GM19240 (cell line): ENCODE measurements around the gene DYRK1A.

Experiments
- DNase-seq: peaks from one replicate; pipeline ENCODE4 v3.0.0; 2011; ENCODE audit warnings: low spot score; ENCODE audit not compliant: insufficient read length

The DYRK1A gene

GRCh38 chr21:37384416-37384815 lies 17.8 kb downstream of the DYRK1A start:
- DNase-seq: no peak

GRCh38 chr21:37385179-37385765 lies 18.7 kb downstream of the DYRK1A start:
- no peak for DNase-seq

- DNase-seq: no peak
Observed at GRCh38 chr21:37386151-37386550, 19.6 kb downstream of the DYRK1A start.

DNA sequence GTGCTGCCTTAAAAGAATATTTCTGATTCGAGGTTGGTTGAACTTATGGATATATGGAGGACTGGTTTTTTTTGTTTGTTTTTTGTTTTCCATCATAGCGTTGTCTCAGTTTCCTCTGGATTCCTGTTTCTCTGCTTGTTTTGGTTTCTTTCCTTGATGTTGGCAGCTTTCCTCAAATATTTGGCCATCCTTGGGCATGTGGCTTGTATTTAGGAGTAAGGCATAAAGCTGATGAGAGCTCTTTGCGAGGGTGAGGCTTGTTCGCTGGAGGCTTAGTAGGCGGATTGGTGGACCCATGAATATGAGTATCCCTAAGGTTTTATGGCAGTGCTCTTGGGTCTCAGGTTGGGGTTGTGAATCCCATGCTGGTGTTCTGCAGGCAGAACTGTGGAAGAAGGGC lies 22.9 kb downstream of the DYRK1A start:
- no peak for DNase-seq

GRCh38 chr21:37391666-37392065 lies 25.1 kb downstream of the DYRK1A start:
- DNase-seq: no peak

- no peak for DNase-seq
Observed at GRCh38 chr21:37392441-37392840, 25.9 kb downstream of the DYRK1A start.

- DNase-seq: no peak
Observed at GRCh38 chr21:37393030-37393429, 26.5 kb downstream of the DYRK1A start.

DNA sequence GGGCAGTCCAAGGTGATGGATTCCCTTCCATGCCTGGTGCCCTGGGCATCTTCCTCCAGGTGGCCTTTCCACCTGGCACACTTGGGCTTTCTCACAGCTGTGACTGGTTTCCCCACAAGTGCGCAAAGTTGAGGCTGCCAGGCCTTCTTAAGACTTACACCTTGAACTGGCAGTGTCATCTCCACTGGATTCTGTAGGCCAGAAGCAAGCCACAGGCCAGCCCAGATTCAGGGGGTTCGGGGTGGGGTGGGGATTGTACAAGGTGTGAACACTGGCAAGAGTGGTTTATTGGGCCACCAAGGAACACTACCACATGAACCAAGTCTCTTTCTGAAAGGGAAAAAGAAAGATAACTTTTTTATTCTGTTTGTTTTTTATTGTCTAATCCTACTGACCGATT lies 27.2 kb downstream of the DYRK1A start:
- no peak for DNase-seq

GRCh38 chr21:37395961-37396360 lies 29.4 kb downstream of the DYRK1A start:
- no peak for DNase-seq

- no peak for DNase-seq
Observed at GRCh38 chr21:37396855-37397254, 30.3 kb downstream of the DYRK1A start.

DNA sequence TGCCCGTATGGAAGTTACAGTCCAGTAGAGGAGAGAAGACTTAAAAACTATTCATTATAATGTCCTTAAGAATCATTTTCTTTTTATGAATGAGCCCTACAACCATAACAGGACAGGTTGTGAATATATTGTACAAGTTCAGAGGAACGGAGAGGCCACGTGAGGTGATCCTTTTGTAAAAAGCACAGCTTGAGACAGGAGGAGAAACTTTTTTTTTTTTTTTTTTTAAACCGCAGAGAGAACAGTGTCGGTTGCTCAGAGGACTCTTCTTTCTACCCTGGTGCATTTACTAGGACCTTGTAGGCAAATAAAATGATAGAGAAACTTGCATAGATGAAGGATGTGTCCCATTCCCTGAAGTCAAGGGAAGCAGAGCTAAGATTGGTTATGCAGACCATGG lies 32.1 kb downstream of the DYRK1A start:
- no peak for DNase-seq

- no peak for DNase-seq
Observed at GRCh38 chr21:37402251-37402867, 35.8 kb downstream of the DYRK1A start.

DNA sequence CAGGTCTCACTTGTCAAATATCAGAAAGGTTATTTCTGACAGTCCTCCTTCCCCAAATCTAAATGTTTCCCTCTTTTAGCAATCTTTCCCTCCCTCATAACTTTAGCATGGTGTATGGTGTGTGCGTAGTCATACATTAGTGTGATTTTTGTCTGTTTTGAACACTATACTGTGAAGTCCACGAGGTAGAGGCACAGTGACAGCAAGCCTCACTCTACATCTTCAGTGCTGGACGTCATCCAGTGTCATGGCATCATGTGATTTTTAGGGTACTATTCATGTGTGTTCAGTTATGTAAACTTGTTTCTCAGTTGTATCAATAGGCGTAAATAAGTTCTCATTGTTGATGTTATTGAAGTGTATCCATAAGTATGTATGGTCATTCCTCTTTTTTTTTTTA lies 39.1 kb downstream of the DYRK1A start:
- DNase-seq: no peak

DNA sequence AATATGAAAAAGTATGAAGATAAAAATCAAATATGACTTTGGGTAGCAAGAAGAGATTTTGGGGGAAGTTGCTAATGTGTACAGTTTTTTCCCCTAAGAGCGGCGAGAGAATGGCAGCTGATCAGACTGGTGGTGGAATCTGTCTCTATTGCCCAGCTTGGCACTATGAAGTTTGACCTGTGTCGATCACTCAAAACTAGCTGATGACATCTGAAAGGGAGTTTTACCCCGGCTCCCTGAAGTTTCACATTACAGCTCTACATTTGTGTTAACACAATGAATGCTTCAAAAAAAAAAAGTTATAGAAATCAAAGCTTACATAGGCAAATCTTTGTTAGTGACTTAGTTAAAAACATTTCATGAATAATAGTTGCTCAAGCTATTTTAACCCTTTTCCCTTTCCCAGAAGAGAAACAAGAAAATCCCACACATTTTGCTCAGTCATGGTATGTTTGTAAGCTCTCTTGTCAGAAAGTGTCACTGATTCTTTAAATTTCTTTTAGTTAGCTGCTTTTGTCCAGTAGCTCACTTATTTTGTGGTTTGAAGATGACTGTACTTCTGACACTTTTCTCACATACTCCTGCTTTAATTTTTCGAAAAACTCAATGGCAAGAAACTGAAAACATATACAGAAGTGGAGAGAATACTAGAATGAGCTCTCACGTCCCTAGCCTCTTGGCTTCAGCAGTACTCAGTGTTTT lies 41.3 kb downstream of the DYRK1A start:
- no peak for DNase-seq

- DNase-seq: no peak
Observed at GRCh38 chr21:37408464-37409193, 42.1 kb downstream of the DYRK1A start.

- DNase-seq: no peak
Observed at GRCh38 chr21:37410639-37411038, 44.1 kb downstream of the DYRK1A start.

- DNase-seq: no peak
Observed at GRCh38 chr21:37412603-37413360, 46.2 kb downstream of the DYRK1A start.

- no peak for DNase-seq
Observed at GRCh38 chr21:37413553-37414291, 47.1 kb downstream of the DYRK1A start.

GRCh38 chr21:37414292-37415253 lies 48.0 kb downstream of the DYRK1A start:
- no peak for DNase-seq

GRCh38 chr21:37415939-37416338 lies 49.4 kb downstream of the DYRK1A start:
- no peak for DNase-seq
